Middle frontal gyrus (tissue), 1 donor: Measurements from ENCODE around the gene COPG2.

Source experiments
- DNase-seq: peaks from one replicate; pipeline ENCODE4 v3.0.0-alpha.2; 2015; ENCODE audit warnings: low spot score; ENCODE audit errors: extremely low spot score

The COPG2 gene

GRCh38 chr7:130500463-130500862 is 168.1 kb downstream of the COPG2 start:
- no peak for DNase-seq

- no peak for DNase-seq
These were observed 174.1 kb downstream of the COPG2 start for GRCh38 chr7:130494431-130494858.

- DNase-seq = no peak
These were observed 175.2 kb downstream of the COPG2 start for GRCh38 chr7:130493275-130493873.

GRCh38 chr7:130492523-130493274 is 175.8 kb downstream of the COPG2 start:
- no peak for DNase-seq

GRCh38 chr7:130491841-130492522 is 176.6 kb downstream of the COPG2 start, which contains the start of gene MEST:
Gene MEST, plus strand, starts transcription at chr7:130492085. Its CDS starts 229 bp downstream, at chr7:130492314.
- DNase-seq = no peak

- no peak for DNase-seq
These were observed 177.4 kb downstream of the COPG2 start for GRCh38 chr7:130490888-130491804.

- DNase-seq = no peak
These were observed 178.2 kb downstream of the COPG2 start for GRCh38 chr7:130490311-130490791.

- no peak for DNase-seq
These were observed 179.2 kb downstream of the COPG2 start for GRCh38 chr7:130489140-130489983.

- DNase-seq = no peak
These were observed 180.0 kb downstream of the COPG2 start for GRCh38 chr7:130488392-130489139.

- no peak for DNase-seq
These were observed 181.6 kb downstream of the COPG2 start for GRCh38 chr7:130486954-130487436.

- DNase-seq = no peak
These were observed 182.2 kb downstream of the COPG2 start for GRCh38 chr7:130486114-130486953.

GRCh38 chr7:130485734-130486113 is 182.8 kb downstream of the COPG2 start:
- no peak for DNase-seq

- no peak for DNase-seq
These were observed 185.5 kb downstream of the COPG2 start for GRCh38 chr7:130483031-130483430.

- no peak for DNase-seq
These were observed 186.7 kb downstream of the COPG2 start for GRCh38 chr7:130481898-130482297.

- DNase-seq = no peak
These were observed 188.7 kb downstream of the COPG2 start for GRCh38 chr7:130479716-130480400.

GRCh38 chr7:130478991-130479390 is 189.6 kb downstream of the COPG2 start:
- no peak for DNase-seq

GRCh38 chr7:130476297-130477150 is 192.0 kb downstream of the COPG2 start:
- no peak for DNase-seq
